Measurements from ENCODE around the gene BRI3.

BRI3 gene

GRCh38 chr7:98241674-98242241 lies 39.7 kb upstream of the BRI3 start:
- DNase-seq, result no peak
- in situ Hi-C loops (cut with HindIII; ENCODE audit: low pct_ligation_motif_present, low sequenced_read_pairs), result no loop called here
- no peak for TF ChIP-seq CTCF (IDR thresholded peaks at IDR 0.05; ENCODE audit: low read depth, low read length, missing control alignments)
- Histone ChIP-seq H3K27me3 (replicated peaks) (no peaks in the 10 kb centered on the region), H3K36me3 (replicated peaks) (peaks cover 22% of the 10 kb centered on the region), H3K27ac (no peak overlapping the region), H3K4me3 (ENCODE audit: low read depth, low read length) (no peak overlapping the region)

- Histone ChIP-seq H3K27me3 (replicated peaks) (no peaks in the 10 kb centered on the region), H3K27ac (no peak overlapping the region), H3K4me3 (ENCODE audit: low read depth, low read length) (no peak overlapping the region), H3K36me3 (replicated peaks) (peaks cover 22% of the 10 kb centered on the region)
- TF ChIP-seq CTCF (IDR thresholded peaks at IDR 0.05; ENCODE audit: low read depth, low read length, missing control alignments), result no peak
- DNase-seq, result no peak
- in situ Hi-C loops (cut with HindIII; ENCODE audit: low pct_ligation_motif_present, low sequenced_read_pairs), result no loop called here
Measured at GRCh38 chr7:98242342-98242741, 39.1 kb upstream of the BRI3 start.

- peaks cover 22% of the 10 kb centered on the region for H3K36me3 ChIP-seq (replicated peaks)
- no peak for DNase-seq
- TF ChIP-seq CTCF (IDR thresholded peaks at IDR 0.05; ENCODE audit: low read depth, low read length, missing control alignments), result no peak
- in situ Hi-C loops (cut with HindIII; ENCODE audit: low pct_ligation_motif_present, low sequenced_read_pairs), result no loop called here
- no peak overlapping the region for H3K4me3 ChIP-seq (ENCODE audit: low read depth, low read length)
- no peak overlapping the region for H3K27ac ChIP-seq
- H3K27me3 ChIP-seq (replicated peaks), result no peaks in the 10 kb centered on the region
Measured at GRCh38 chr7:98242934-98243333, 38.6 kb upstream of the BRI3 start.

GRCh38 chr7:98244871-98245270 lies 36.6 kb upstream of the BRI3 start:
- TF ChIP-seq CTCF (IDR thresholded peaks at IDR 0.05; ENCODE audit: low read depth, low read length, missing control alignments), result no peak
- Histone ChIP-seq H3K4me3 (ENCODE audit: low read depth, low read length) (no peak overlapping the region), H3K27me3 (replicated peaks) (no peaks in the 10 kb centered on the region), H3K36me3 (replicated peaks) (peaks cover 14% of the 10 kb centered on the region), H3K27ac (no peak overlapping the region)
- DNase-seq, result no peak
- in situ Hi-C loops (cut with HindIII; ENCODE audit: low pct_ligation_motif_present, low sequenced_read_pairs), result no loop called here

GRCh38 chr7:98248156-98248555 lies 33.3 kb upstream of the BRI3 start:
- H3K27me3 ChIP-seq (replicated peaks), result no peaks in the 10 kb centered on the region
- TF ChIP-seq CTCF (IDR thresholded peaks at IDR 0.05; ENCODE audit: low read depth, low read length, missing control alignments), result no peak
- peaks cover 7% of the 10 kb centered on the region for H3K36me3 ChIP-seq (replicated peaks)
- in situ Hi-C loops (cut with HindIII; ENCODE audit: low pct_ligation_motif_present, low sequenced_read_pairs), result no loop called here
- H3K27ac ChIP-seq, result no peak overlapping the region
- DNase-seq, result no peak
- no peak overlapping the region for H3K4me3 ChIP-seq (ENCODE audit: low read depth, low read length)

GRCh38 chr7:98249106-98249505 lies 32.4 kb upstream of the BRI3 start:
- no peak for TF ChIP-seq CTCF (IDR thresholded peaks at IDR 0.05; ENCODE audit: low read depth, low read length, missing control alignments)
- Histone ChIP-seq H3K27me3 (replicated peaks) (no peaks in the 10 kb centered on the region), H3K4me3 (ENCODE audit: low read depth, low read length) (no peak overlapping the region), H3K36me3 (replicated peaks) (peaks cover 7% of the 10 kb centered on the region), H3K27ac (no peak overlapping the region)
- DNase-seq, result no peak
- in situ Hi-C loops (cut with HindIII; ENCODE audit: low pct_ligation_motif_present, low sequenced_read_pairs), result no loop called here

Measured in brain microvascular endothelial cell (primary cell).